HL-60 (cell line): ENCODE results near the gene PDE4B.

Experiments
- DNase-seq, 2 experiments: peaks; one replicate each; pipeline ENCODE4 v3.0.0-alpha.2; 2010 to 2020; ENCODE audit warnings: low read depth in 1 of 2, low spot score in 1 of 2
- H3K27ac ChIP-seq: fragments of 250-450 bp; sonication (Bioruptor Pico); replicated peaks from 2 replicates; pipeline ENCODE4 v1.5.1; 2020; ENCODE audit warnings: mild to moderate bottlenecking, moderate library complexity
- H3K27me3 ChIP-seq: fragments of 250-450 bp; sonication (Bioruptor Pico); 2 replicates; pipeline ENCODE4 v1.5.1; 2021; ENCODE audit warnings: mild to moderate bottlenecking, moderate library complexity; ENCODE audit not compliant: insufficient read depth, poor library complexity, severe bottlenecking
- H3K4me3 ChIP-seq: replicated peaks from 2 replicates; pipeline ENCODE4 v1.5.1; 2011; ENCODE audit warnings: mild to moderate bottlenecking, control low read depth, low read length; ENCODE audit not compliant: insufficient read depth
- GABPA ChIP-seq: IDR thresholded peaks from 2 replicates; pipeline ENCODE4 v1.6.1; 2012; ENCODE audit warnings: low read depth
- POLR2AphosphoS5 ChIP-seq: IDR thresholded peaks from 2 replicates; pipeline ENCODE4 v1.6.1; 2012; ENCODE audit warnings: low read depth
- SPI1 ChIP-seq: IDR thresholded peaks from 2 replicates; pipeline ENCODE4 v1.6.1; 2012; ENCODE audit warnings: low read depth, mild to moderate bottlenecking, borderline replicate concordance
- TF ChIP-seq, protein P1 (sequence below): IDR thresholded peaks from 2 replicates; pipeline ENCODE4 v1.6.1; 2012; ENCODE audit warnings: low read depth; ENCODE audit not compliant: insufficient replicate concordance
- TF ChIP-seq, protein P2 (sequence below): IDR thresholded peaks from one replicate; pipeline ENCODE4 v1.5.1; 2011; ENCODE audit warnings: low read length, control low read depth, inconsistent platforms; ENCODE audit not compliant: insufficient read depth

The PDE4B gene

DNA sequence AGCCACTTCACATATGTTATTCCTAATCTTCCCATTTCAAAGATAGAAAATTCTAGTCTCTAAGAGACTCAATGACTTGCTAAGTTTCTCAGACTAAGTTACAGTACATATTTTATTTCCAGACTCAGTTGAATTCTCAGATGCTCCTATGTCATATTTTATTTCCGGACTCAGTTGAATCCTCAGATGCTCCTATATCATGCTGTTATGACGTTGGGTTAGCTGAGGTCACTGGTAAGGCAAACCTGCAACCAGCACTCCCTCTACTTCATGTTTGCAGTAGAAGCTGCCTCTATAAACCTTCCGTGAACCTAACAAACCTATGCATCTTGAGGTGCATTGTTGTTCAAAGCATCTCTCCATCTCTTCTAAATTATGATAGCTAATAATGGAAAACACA, 554.2 kb downstream of the PDE4B start:
- no peaks in the 10 kb centered on the region for H3K27me3 ChIP-seq
- TF ChIP-seq, protein P1, sequence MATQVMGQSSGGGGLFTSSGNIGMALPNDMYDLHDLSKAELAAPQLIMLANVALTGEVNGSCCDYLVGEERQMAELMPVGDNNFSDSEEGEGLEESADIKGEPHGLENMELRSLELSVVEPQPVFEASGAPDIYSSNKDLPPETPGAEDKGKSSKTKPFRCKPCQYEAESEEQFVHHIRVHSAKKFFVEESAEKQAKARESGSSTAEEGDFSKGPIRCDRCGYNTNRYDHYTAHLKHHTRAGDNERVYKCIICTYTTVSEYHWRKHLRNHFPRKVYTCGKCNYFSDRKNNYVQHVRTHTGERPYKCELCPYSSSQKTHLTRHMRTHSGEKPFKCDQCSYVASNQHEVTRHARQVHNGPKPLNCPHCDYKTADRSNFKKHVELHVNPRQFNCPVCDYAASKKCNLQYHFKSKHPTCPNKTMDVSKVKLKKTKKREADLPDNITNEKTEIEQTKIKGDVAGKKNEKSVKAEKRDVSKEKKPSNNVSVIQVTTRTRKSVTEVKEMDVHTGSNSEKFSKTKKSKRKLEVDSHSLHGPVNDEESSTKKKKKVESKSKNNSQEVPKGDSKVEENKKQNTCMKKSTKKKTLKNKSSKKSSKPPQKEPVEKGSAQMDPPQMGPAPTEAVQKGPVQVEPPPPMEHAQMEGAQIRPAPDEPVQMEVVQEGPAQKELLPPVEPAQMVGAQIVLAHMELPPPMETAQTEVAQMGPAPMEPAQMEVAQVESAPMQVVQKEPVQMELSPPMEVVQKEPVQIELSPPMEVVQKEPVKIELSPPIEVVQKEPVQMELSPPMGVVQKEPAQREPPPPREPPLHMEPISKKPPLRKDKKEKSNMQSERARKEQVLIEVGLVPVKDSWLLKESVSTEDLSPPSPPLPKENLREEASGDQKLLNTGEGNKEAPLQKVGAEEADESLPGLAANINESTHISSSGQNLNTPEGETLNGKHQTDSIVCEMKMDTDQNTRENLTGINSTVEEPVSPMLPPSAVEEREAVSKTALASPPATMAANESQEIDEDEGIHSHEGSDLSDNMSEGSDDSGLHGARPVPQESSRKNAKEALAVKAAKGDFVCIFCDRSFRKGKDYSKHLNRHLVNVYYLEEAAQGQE = no peak
- no peak for TF ChIP-seq POLR2AphosphoS5
- no peak for TF ChIP-seq GABPA
- no peak for TF ChIP-seq SPI1
- TF ChIP-seq, protein P2, sequence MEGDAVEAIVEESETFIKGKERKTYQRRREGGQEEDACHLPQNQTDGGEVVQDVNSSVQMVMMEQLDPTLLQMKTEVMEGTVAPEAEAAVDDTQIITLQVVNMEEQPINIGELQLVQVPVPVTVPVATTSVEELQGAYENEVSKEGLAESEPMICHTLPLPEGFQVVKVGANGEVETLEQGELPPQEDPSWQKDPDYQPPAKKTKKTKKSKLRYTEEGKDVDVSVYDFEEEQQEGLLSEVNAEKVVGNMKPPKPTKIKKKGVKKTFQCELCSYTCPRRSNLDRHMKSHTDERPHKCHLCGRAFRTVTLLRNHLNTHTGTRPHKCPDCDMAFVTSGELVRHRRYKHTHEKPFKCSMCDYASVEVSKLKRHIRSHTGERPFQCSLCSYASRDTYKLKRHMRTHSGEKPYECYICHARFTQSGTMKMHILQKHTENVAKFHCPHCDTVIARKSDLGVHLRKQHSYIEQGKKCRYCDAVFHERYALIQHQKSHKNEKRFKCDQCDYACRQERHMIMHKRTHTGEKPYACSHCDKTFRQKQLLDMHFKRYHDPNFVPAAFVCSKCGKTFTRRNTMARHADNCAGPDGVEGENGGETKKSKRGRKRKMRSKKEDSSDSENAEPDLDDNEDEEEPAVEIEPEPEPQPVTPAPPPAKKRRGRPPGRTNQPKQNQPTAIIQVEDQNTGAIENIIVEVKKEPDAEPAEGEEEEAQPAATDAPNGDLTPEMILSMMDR = no peak
- H3K27ac ChIP-seq = no peak overlapping the region
- H3K4me3 ChIP-seq = no peak overlapping the region
- no peak for DNase-seq

DNA sequence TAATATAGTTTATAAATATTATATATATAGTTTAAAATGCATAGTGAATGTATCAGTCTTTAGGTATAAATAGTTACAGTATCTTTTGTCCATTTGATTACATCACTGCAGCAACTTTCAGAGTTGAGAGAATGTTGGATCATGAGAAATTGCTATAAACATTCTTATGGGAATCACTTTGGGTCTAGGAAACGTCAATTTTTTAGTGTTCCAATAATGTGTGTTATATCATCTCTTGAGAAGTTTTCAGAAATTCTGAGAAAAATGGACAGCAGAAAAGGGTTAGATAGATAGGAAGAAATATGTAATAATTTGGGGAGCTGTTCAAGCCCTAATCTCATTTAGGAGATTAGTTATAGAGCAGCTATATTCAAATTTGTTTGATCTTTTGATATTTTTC, 556.1 kb downstream of the PDE4B start:
- H3K27ac ChIP-seq = no peak overlapping the region
- H3K27me3 ChIP-seq = no peaks in the 10 kb centered on the region
- H3K4me3 ChIP-seq = no peak overlapping the region
- DNase-seq = no peak
- TF ChIP-seq SPI1 = no peak
- TF ChIP-seq, protein P2 = no peak
- no peak for TF ChIP-seq GABPA
- TF ChIP-seq, protein P1 = no peak
- TF ChIP-seq POLR2AphosphoS5 = no peak

DNA sequence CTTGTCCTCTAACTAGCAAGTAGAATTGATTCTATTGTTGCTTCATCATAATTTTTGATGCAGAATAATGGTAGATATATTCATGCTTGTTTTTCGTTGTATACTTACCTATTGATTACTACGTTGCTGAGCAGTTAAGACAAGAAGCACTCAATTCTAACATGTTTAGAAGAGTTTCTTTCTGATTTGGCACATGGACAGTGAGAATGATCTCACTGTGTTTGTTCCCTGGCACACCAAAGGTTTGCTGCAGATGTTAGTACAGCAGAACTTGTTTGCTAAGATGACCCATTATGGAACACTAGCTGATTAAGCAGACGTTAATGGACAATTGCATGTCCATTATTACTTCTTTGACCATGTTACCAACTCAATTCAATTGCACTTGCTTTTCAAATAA, 556.5 kb downstream of the PDE4B start:
- H3K4me3 ChIP-seq = no peak overlapping the region
- no peaks in the 10 kb centered on the region for H3K27me3 ChIP-seq
- DNase-seq = no peak
- TF ChIP-seq, protein P2 = no peak
- TF ChIP-seq, protein P1 = no peak
- TF ChIP-seq GABPA (no peak), SPI1 (no peak), POLR2AphosphoS5 (no peak)
- peak overlapping the region; percentile 79 for H3K27ac ChIP-seq
